Fibroblast of villous mesenchyme (primary cell): Measurements from ENCODE around the gene NFATC2. TPM values are rescaled to one million over a fixed set of nuclear protein-coding genes. Genes with fewer than 3 reads are reported as not detected.
"Not testable (repeated sequence)": the region's sequence is repeated elsewhere in the genome, so short reads cannot be mapped to it uniquely, and the experiment has no call there.

ENCODE experiments used
- DNase-seq: peaks from one replicate; pipeline ENCODE4 v3.0.0-alpha.2; 2010; ENCODE audit warnings: low read depth
- H3K4me3 ChIP-seq: 2 replicates; pipeline ENCODE4 v1.5.1; 2011; ENCODE audit warnings: low read depth, mild to moderate bottlenecking, low read length
- CTCF ChIP-seq: IDR thresholded peaks from 2 replicates; pipeline ENCODE4 v1.5.1; 2012; ENCODE audit warnings: low read depth, mild to moderate bottlenecking, low read length; ENCODE audit not compliant: insufficient read depth
- total RNA-seq: library from RNA; depleted of rRNA; stranded (reverse); fragments of >200 nt; gene quantifications from 2 replicates; pipeline ENCODE4 v1.2.3, GENCODE V29; 2012

The NFATC2 gene
- total RNA-seq, 1 donor = under 0.01 TPM

DNA sequence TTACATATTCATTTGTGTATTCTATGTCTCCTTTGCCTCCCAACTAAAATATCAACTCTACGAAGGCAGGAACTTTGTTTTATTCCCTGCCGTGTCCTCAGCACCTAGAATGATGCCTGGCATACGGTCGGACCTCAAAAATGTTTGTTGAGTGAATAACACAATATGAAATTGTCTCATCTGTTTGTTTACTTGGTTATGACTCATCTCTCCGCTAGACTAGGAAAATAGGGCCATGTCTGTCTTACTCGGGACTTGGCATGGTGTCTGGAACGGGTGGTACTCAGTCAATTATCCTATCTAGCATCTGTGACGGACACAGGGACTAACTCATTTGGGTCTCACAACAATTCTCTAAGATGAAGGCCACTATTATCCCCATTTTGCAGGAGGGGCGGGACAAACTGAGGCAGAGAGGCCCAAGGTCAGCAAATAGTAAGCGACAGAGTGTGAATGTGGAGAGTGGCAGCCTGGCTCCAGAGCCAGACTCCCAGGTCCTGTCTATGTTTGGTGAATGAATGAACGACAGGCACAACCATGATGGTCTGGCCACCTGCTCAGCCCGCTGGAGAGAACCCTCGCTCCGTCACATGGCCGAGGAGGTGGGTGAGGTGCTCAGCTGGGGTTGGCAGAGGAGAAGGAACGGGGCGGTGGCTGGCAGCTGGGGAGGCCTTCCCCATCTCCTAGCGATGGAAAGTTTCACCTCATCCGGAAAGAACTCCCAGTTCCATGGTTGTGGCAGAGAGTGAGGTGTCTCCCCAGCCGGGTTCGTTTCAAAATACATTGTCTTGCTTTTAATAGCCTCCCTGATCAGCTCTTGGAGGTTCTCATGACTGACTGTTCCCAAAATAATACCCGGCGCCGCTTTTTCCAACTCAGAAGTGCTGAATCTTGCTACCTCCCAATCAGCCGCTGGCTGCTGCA is 27.6 kb upstream of the NFATC2 start:
- TF ChIP-seq CTCF = no peak
- H3K4me3 ChIP-seq = no peak overlapping the region
- no peak for DNase-seq

- not testable (repeated sequence) for DNase-seq, H3K4me3 ChIP-seq
These were observed 26.0 kb upstream of the NFATC2 start for GRCh38 chr20:51568533-51568932.

DNA sequence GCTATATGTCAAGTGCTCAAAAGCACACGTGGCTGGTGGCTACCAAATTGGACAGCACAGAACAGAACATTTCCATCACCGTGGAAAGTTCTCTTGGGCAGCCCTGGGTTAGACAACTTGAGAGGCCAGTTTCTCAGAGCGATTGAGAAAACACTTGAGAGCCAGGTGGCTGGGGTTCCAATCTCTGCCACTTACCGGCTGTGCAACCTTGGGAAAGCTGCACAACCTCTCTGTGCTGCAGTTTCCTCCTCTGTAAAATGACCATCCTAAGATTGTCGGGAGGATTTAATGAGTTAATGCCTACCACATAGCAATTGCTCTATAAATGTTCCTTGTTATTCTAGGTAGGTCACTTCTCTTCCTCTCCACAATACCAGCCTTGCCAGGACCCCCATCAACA is 25.1 kb upstream of the NFATC2 start:
- no peak for TF ChIP-seq CTCF
- no peak overlapping the region for H3K4me3 ChIP-seq
- DNase-seq = no peak

- no peak for DNase-seq
- no peak for TF ChIP-seq CTCF
These were observed 24.1 kb upstream of the NFATC2 start for GRCh38 chr20:51566594-51566993.

GRCh38 chr20:51565298-51566144 is 23.0 kb upstream of the NFATC2 start:
- H3K4me3 ChIP-seq = no peak overlapping the region
- DNase-seq = no peak
- TF ChIP-seq CTCF = no peak

More at GRCh38 chr20:51566594-51566993, 24.1 kb upstream of the NFATC2 start:
- H3K4me3 ChIP-seq = no peak overlapping the region

DNA sequence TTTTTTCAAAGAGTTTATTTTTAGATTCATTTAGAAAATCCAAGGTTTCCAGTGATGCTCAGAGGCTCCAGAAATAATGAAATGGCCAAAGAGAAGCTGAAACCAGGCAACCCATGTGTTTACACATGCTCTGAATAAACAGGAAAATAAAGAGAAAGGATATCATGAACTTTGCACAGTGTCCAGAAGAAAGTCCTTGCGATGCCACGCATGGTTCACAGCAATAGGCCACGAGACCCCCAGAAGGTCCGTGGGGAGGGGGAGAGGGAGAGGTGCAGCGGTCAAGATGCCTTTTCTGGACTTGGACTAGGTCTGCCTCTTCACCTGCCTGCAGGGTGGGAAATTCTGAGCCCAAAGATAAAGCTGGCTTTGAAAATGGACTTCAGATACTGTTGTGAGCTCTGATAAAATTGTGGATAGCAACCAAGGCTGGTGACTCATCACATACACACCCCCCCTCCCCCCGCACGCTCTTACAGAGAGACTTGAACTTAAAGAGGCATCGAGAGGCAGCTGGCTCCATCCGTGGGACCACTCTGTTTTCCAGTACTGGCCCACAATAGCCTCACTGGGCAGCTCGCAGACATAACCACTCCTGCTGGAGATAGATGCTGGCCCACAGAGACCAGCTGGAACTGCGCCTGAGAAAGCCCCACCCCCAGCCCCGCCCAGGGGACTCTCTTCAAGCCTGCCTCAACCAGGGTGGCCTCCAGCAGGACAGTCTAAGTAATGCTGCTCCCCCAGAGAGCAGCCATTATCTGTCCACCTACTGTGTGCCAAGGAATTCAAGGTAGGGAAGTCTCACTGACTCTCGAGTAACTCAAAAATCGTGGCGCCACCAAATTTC is 21.2 kb upstream of the NFATC2 start:
- peak; percentile 6 for TF ChIP-seq CTCF
- H3K4me3 ChIP-seq = peak overlapping the region; percentile 61
- DNase-seq = peak; percentile 82
